A673 (cell line): ENCODE data around the gene KLHDC4.

Experiments
- EZH2 ChIP-seq: fragments of 200-600 bp; sonication (generic); IDR thresholded peaks from 2 replicates; pipeline ENCODE4 v1.6.1; 2017; ENCODE audit warnings: borderline replicate concordance, low read depth, mild to moderate bottlenecking, mixed read lengths, antibody characterized with exemption, low read length; ENCODE audit not compliant: poor library complexity, severe bottlenecking
- TF ChIP-seq, protein P1 (sequence below): fragments of 300-800, 200-600 bp; sonication (generic); conservative IDR thresholded peaks from 2 replicates; pipeline ENCODE4 v1.5.1; 2017; ENCODE audit warnings: low read depth, mild to moderate bottlenecking, antibody characterized with exemption, low read length, moderate library complexity, mixed read lengths

DNA sequence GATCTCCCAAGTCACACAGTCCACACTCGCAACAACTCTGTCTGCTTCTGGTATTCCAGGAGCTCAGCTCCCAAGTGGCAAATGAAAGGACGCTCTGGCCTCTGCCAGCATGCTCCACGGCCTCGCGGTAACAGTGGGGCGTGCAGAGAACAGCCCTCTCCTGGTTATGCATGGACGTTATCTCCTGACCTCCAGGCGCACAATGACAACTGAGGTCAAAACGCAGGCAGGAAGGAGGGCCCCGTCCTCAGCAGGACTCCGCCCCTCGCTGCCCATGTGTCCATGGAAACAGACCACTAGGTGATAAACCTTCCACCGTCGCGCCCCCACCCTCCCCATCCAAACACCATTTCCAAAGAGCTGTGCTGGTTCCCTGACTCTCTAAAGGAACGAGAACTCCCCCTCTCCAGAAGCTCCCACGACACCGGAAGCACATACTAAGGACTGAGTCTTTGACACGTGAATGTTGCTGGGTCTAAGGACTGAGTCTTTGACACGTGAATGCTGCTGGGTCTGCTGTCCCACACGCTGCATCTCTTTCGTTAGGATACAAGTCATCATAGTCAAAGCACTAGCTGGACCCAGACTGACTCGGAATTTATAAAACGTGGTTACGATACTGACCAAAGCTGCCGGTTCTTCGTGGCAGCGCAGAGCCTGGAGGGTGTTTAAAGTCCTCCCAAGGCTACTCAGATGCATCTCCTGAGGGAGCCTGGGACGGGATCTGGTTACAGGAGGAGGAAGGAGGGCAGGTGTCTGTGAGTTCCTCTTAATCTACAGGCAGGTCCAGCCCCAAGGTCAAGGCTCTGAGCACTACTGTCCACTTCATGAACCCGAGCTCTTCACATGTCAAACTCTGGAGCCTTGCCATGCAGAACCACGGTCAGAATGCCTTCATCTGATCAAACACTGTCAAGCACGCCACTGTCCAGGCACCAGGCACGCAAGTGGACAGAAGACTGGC, 43.9 kb downstream of the KLHDC4 start:
- TF ChIP-seq, protein P1, sequence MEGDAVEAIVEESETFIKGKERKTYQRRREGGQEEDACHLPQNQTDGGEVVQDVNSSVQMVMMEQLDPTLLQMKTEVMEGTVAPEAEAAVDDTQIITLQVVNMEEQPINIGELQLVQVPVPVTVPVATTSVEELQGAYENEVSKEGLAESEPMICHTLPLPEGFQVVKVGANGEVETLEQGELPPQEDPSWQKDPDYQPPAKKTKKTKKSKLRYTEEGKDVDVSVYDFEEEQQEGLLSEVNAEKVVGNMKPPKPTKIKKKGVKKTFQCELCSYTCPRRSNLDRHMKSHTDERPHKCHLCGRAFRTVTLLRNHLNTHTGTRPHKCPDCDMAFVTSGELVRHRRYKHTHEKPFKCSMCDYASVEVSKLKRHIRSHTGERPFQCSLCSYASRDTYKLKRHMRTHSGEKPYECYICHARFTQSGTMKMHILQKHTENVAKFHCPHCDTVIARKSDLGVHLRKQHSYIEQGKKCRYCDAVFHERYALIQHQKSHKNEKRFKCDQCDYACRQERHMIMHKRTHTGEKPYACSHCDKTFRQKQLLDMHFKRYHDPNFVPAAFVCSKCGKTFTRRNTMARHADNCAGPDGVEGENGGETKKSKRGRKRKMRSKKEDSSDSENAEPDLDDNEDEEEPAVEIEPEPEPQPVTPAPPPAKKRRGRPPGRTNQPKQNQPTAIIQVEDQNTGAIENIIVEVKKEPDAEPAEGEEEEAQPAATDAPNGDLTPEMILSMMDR: no peak
- TF ChIP-seq EZH2: no peak
